Hematopoietic multipotent progenitor cell treated with erythropoietin and hydrocortisone succinate and interleukin-3 and kit ligand, for 4 days (in vitro differentiated cells): Measurements from ENCODE around the gene CADPS2.
A peak's percentile ranks its signal among the peaks of the same experiment; 100 is the strongest.

ENCODE experiments used
- DNase-seq: peaks from one replicate; pipeline ENCODE4 v3.0.0-alpha.2; 2015

The CADPS2 gene

GRCh38 chr7:122886357-122887081 is at the start of gene CADPS2:
TSS of gene CADPS2 (minus strand) at chr7:122886460. CDS start at chr7:122886337, 123 bp downstream.
- DNase-seq = peak; percentile 41

- no peak for DNase-seq
These were observed 49.4 kb upstream of the CADPS2 start for GRCh38 chr7:122935620-122936019.

GRCh38 chr7:122919643-122920181 is 33.5 kb upstream of the CADPS2 start:
- no peak for DNase-seq

GRCh38 chr7:122914812-122915211 is 28.6 kb upstream of the CADPS2 start:
- no peak for DNase-seq

- no peak for DNase-seq
These were observed 27.3 kb upstream of the CADPS2 start for GRCh38 chr7:122913608-122914007.

- DNase-seq = peak; percentile 12
These were observed 16.7 kb upstream of the CADPS2 start for GRCh38 chr7:122902751-122903495.

- no peak for DNase-seq
These were observed 15.0 kb upstream of the CADPS2 start for GRCh38 chr7:122901250-122901649.

- DNase-seq = no peak
These were observed 10.2 kb upstream of the CADPS2 start for GRCh38 chr7:122896509-122896908.

GRCh38 chr7:122893486-122893885 is 7.2 kb upstream of the CADPS2 start:
- no peak for DNase-seq

GRCh38 chr7:122889116-122889515 is 2.9 kb upstream of the CADPS2 start:
- no peak for DNase-seq

GRCh38 chr7:122887848-122888247 is 1.6 kb upstream of the CADPS2 start:
- DNase-seq = no peak

GRCh38 chr7:122887198-122887597 is 938 bp upstream of the CADPS2 start:
- peak; percentile 49 for DNase-seq

GRCh38 chr7:122885583-122886356 is 490 bp downstream of the CADPS2 start:
- peak; percentile 33 for DNase-seq

- DNase-seq = no peak
These were observed 2.1 kb downstream of the CADPS2 start for GRCh38 chr7:122884186-122884585.

GRCh38 chr7:122883049-122883680 is 3.1 kb downstream of the CADPS2 start:
- no peak for DNase-seq

- no peak for DNase-seq
These were observed 4.9 kb downstream of the CADPS2 start for GRCh38 chr7:122881324-122881723.

GRCh38 chr7:122869260-122869659 is 17.0 kb downstream of the CADPS2 start:
- DNase-seq = no peak

GRCh38 chr7:122867471-122867980 is 18.7 kb downstream of the CADPS2 start:
- no peak for DNase-seq

- DNase-seq = no peak
These were observed 21.4 kb downstream of the CADPS2 start for GRCh38 chr7:122864838-122865237.

GRCh38 chr7:122864016-122864415 is 22.2 kb downstream of the CADPS2 start:
- DNase-seq = no peak

GRCh38 chr7:122858320-122858719 is 27.9 kb downstream of the CADPS2 start:
- no peak for DNase-seq

GRCh38 chr7:122850528-122850927 is 35.7 kb downstream of the CADPS2 start:
- DNase-seq = no peak

GRCh38 chr7:122849957-122850328 is 36.3 kb downstream of the CADPS2 start:
- DNase-seq = no peak
